ENCODE results near the gene KCNQ1. TPM values are rescaled to one million over a fixed set of nuclear protein-coding genes. Genes with fewer than 3 reads are reported as not detected.

Gene KCNQ1
- total and polyA plus RNA-seq, 9 of the 15 experiments (the other 6 are each of a cell fraction or from before 2014, with no cell fraction given), result 0.44 TPM; not detected in 8

DNA sequence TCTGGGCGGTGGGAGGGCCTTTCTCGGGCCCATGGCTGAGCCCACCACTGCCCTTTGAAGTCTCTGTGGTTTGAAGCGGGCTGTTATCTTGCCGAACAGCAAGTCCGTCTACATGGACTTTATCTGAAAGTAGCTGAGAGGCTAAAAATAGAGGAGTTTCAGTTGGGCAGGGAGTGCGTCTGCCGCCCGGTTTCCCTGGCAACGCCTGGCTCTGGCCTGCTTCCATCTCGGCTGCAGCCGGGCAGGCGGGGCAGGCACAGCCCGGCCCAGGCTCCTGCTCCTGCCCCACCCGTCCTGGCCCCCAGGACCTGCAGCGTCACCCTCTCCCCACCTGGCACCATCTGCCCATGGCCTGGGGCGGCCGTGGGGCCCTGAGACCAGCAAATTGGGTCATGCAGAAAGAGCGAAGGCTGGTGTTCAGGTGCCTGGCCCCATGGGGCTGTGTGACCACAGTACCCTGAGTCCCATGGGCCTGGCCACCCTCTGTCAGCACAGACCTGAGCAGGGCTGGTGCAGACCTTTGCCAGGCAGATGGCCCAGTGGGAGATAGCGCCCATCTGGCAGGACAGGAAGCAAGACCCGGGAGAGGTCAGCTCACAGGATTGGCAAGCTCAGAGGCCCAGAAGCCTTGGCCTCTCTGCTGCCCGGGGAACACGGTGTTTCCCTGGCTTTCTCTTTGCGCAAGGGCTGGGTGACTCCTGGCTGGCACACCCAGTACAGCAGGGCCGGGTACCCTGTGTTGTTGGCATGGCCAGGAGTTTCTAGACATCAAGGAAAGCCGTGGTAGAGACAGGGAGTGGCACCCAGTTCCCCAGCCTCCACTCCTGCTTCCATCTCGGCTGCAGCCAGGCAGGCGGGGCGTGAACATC is 334.1 kb downstream of the KCNQ1 start (continued):
- TF ChIP-seq, protein P1, sequence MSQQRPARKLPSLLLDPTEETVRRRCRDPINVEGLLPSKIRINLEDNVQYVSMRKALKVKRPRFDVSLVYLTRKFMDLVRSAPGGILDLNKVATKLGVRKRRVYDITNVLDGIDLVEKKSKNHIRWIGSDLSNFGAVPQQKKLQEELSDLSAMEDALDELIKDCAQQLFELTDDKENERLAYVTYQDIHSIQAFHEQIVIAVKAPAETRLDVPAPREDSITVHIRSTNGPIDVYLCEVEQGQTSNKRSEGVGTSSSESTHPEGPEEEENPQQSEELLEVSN (IDR thresholded peaks at IDR 0.05; ENCODE audit: borderline replicate concordance in 1 of 2, extremely low read depth in 1 of 2, insufficient read depth in 1 of 2, insufficient read length in 1 of 2, low read depth in 1 of 2, low read length in 1 of 2, poor library complexity in 1 of 2, severe bottlenecking in 1 of 2), result peak in 1 of 2 experiments; percentile 47
- peak; percentile 90 for TF ChIP-seq ZBTB17 (CRISPR knock-in tag; IDR thresholded peaks at IDR 0.05)
- TF ChIP-seq, protein P2, sequence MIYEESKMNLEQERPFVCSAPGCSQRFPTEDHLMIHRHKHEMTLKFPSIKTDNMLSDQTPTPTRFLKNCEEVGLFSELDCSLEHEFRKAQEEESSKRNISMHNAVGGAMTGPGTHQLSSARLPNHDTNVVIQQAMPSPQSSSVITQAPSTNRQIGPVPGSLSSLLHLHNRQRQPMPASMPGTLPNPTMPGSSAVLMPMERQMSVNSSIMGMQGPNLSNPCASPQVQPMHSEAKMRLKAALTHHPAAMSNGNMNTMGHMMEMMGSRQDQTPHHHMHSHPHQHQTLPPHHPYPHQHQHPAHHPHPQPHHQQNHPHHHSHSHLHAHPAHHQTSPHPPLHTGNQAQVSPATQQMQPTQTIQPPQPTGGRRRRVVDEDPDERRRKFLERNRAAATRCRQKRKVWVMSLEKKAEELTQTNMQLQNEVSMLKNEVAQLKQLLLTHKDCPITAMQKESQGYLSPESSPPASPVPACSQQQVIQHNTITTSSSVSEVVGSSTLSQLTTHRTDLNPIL (CRISPR knock-in tag; IDR thresholded peaks at IDR 0.05), result peak; percentile 69; the same call in 1 of the 2 replicates
- peak; percentile 72 for TF ChIP-seq BCOR (IDR thresholded peaks at IDR 0.05)
- TF ChIP-seq STAG1 (CRISPR knock-in tag; IDR thresholded peaks at IDR 0.05; ENCODE audit: borderline replicate concordance), result no peak
- peak; percentile 88 for TF ChIP-seq CBFA2T2 (conservative IDR thresholded peaks at IDR 0.05)
- TF ChIP-seq, protein P3, sequence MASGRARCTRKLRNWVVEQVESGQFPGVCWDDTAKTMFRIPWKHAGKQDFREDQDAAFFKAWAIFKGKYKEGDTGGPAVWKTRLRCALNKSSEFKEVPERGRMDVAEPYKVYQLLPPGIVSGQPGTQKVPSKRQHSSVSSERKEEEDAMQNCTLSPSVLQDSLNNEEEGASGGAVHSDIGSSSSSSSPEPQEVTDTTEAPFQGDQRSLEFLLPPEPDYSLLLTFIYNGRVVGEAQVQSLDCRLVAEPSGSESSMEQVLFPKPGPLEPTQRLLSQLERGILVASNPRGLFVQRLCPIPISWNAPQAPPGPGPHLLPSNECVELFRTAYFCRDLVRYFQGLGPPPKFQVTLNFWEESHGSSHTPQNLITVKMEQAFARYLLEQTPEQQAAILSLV (tag; IDR thresholded peaks at IDR 0.05), result peak; percentile 43; the same call in 1 of the 2 replicates
- TF ChIP-seq JUND (IDR thresholded peaks at IDR 0.05; ENCODE audit: borderline replicate concordance, low read depth, low read length), result peak; percentile 72; the same call in 1 of the 2 replicates
- TF ChIP-seq JUND (tag; IDR thresholded peaks at IDR 0.05; ENCODE audit: borderline replicate concordance, low read depth, low read length), result no peak; the same call in 2 of the 3 replicates
- TF ChIP-seq BMI1 (IDR thresholded peaks at IDR 0.05; ENCODE audit: low read length), result peak; percentile 80
- TF ChIP-seq ATF1 (CRISPR knock-in tag; IDR thresholded peaks at IDR 0.05), result no peak
- peak; percentile 60; the same call in 1 of the 2 replicates for TF ChIP-seq ATF1 (tag; IDR thresholded peaks at IDR 0.05)
- TF ChIP-seq FOXP1 (CRISPR knock-in tag; IDR thresholded peaks at IDR 0.05), result no peak
- TF ChIP-seq GATAD2B (IDR thresholded peaks at IDR 0.05; ENCODE audit: borderline replicate concordance), result peak; percentile 54; the same call in 1 of the 2 replicates
- no peak for TF ChIP-seq DIDO1 (tag; IDR thresholded peaks at IDR 0.05; ENCODE audit: low read depth)
- TF ChIP-seq PHB (CRISPR knock-in tag; IDR thresholded peaks at IDR 0.05), result 0 out of 2 replicates have a peak, but pooled peaks have one; percentile 51
- peak; percentile 93; the same call in 1 of the 2 replicates for TF ChIP-seq ERF (CRISPR knock-in tag; IDR thresholded peaks at IDR 0.05)
- TF ChIP-seq, protein P4, sequence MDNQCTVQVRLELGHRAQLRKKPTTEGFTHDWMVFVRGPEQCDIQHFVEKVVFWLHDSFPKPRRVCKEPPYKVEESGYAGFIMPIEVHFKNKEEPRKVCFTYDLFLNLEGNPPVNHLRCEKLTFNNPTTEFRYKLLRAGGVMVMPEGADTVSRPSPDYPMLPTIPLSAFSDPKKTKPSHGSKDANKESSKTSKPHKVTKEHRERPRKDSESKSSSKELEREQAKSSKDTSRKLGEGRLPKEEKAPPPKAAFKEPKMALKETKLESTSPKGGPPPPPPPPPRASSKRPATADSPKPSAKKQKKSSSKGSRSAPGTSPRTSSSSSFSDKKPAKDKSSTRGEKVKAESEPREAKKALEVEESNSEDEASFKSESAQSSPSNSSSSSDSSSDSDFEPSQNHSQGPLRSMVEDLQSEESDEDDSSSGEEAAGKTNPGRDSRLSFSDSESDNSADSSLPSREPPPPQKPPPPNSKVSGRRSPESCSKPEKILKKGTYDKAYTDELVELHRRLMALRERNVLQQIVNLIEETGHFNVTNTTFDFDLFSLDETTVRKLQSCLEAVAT (IDR thresholded peaks at IDR 0.05), result peak in 1 of 2 experiments; percentile 85; a peak in 2 of 4 replicates
- TF ChIP-seq TBP (optimal IDR thresholded peaks at IDR 0.05; ENCODE audit: low read depth, low read length), result peak; percentile 15
- TF ChIP-seq CEBPG (CRISPR knock-in tag; IDR thresholded peaks at IDR 0.05), result 0 out of 2 replicates have a peak, but pooled peaks have one; percentile 33
- TF ChIP-seq CEBPG (tag; conservative IDR thresholded peaks at IDR 0.05 in 1 of 2, IDR thresholded peaks at IDR 0.05 in 1 of 2), result no peak
- TF ChIP-seq EP300 (IDR thresholded peaks at IDR 0.05; ENCODE audit: low read length), result peak; percentile 97
